Esophagus squamous epithelium (tissue), 5 donors: ENCODE results near the gene RHO. TPM values are rescaled to one million over a fixed set of nuclear protein-coding genes. Genes with fewer than 3 reads are reported as not detected.

Experiments used
- DNase-seq: peaks from one replicate; lab custom pipeline; 2025; lab: John Stamatoyannopoulos, UW
- H3K27ac ChIP-seq, 4 donors: fragments of 200-600 bp; sonication (generic); one replicate each; pipeline ENCODE4 v1.5.1; 2016 to 2019; ENCODE audit warnings: mild to moderate bottlenecking in 1 of 4
- H3K27me3 ChIP-seq, 4 donors: fragments of 200-600 bp; sonication (generic); 1 replicate in 3 of 4; 2 replicates in 1 of 4; pipeline versions ENCODE4 v1.5.1 to v1.6.0; 2017 to 2021; ENCODE audit warnings: antibody characterized with exemption in 1 of 4
- H3K36me3 ChIP-seq, 3 donors: fragments of 200-600 bp; sonication (generic); one replicate each; pipeline ENCODE4 v1.5.1; 2016 to 2019
- H3K4me1 ChIP-seq, 3 donors: fragments of 200-600 bp; sonication (generic); one replicate each; pipeline ENCODE4 v1.5.1; 2017 to 2019
- H3K4me3 ChIP-seq, 4 donors: fragments of 200-600 bp; sonication (generic); 1 replicate in 3 of 4; 2 replicates in 1 of 4; pipeline ENCODE4 v1.5.1; 2016 to 2019; ENCODE audit warnings: mild to moderate bottlenecking in 2 of 4, moderate library complexity in 1 of 4
- H3K9me3 ChIP-seq, 3 donors: fragments of 200-600 bp; sonication (generic); one replicate each; pipeline ENCODE4 v1.5.1; 2016 to 2019
- POLR2A ChIP-seq, 4 donors: fragments of 450-650 bp; IDR thresholded peaks; one replicate each; pipeline ENCODE4 v1.6.1; 2017; ENCODE audit warnings: antibody characterized with exemption in 4 of 4, mild to moderate bottlenecking in 4 of 4, moderate library complexity in 3 of 4
- WGBS, 2 donors: methylation state at CpG; one replicate each; pipeline ENCODE4 v1.1.5; 2018; 5-methylcytosine and 5-hydroxymethylcytosine counted together
- intact Hi-C: fragments of 100-400 bp; cut with DNase I; formaldehyde crosslinking; loops from one replicate; pipeline ENCODE4 v1.15.0; 2022
- total RNA-seq, 4 donors: library from RNA; depleted of rRNA; stranded (reverse); fragments of >200 nt; gene quantifications; one replicate each; pipeline ENCODE4 v1.1.0, GENCODE V29; 2016
- TF ChIP-seq, protein P1 (sequence below), 6 experiments: fragments of 450-650 bp in 4 of 6; fragments of 200-600 bp in 2 of 6; sonication (generic) in 2 of 6; IDR thresholded peaks; one replicate each; pipeline ENCODE4 v1.5.1; 2016 to 2019; ENCODE audit warnings: antibody characterized with exemption in 6 of 6, mild to moderate bottlenecking in 4 of 6, moderate library complexity in 4 of 6
- donor health status: DM: yes; HTN: yes; CAD: no.

The RHO gene
- total RNA-seq, 4 donors from 2014 or later: not detected

DNA sequence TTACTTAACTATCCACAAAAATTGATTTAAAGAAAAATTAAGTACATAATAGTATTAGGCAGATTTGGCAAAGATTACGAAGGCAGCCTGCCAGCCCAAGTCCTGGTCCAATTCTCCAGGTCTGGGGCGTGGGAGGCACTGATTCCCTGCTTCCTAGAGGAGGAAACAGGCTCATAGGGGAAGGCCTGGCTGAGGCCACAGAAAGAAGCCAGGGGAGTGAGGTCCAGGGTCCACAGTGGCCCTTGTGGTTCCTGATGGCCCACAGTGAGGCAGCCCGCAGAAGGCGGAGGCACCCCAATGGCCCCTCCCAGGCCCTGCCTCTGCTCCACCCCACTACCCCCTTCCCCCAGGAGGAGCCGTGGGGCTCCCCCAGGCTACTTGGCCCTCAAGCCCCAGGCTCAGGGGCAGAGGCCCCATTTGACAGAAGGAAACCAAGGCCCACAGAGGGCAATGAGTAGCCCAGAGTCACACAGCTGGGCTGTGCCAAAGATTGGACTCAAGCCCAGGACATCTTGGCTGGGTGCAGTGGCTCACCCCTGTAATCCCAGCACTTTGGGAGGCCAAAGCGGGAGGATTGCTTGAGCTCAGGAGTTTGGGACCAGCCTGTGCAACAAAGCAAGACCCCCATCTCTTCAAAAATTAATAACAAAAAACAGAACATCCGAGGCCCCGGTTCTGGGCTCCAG, 35.6 kb downstream of the RHO start:
- WGBS, 2 donors: 76 to 82% methylated on average over 5 to 6 of the region's 8 CpGs
- H3K36me3 ChIP-seq: peaks cover 0 to 77% (median 0%) of the 10 kb centered on the region in 3 donors
- DNase-seq: no peak
- H3K4me1 ChIP-seq: peaks cover 13 to 73% (median 33%) of the 10 kb centered on the region in 3 donors
- H3K27me3 ChIP-seq: no peaks in the 10 kb centered on the region
- TF ChIP-seq, protein P1, sequence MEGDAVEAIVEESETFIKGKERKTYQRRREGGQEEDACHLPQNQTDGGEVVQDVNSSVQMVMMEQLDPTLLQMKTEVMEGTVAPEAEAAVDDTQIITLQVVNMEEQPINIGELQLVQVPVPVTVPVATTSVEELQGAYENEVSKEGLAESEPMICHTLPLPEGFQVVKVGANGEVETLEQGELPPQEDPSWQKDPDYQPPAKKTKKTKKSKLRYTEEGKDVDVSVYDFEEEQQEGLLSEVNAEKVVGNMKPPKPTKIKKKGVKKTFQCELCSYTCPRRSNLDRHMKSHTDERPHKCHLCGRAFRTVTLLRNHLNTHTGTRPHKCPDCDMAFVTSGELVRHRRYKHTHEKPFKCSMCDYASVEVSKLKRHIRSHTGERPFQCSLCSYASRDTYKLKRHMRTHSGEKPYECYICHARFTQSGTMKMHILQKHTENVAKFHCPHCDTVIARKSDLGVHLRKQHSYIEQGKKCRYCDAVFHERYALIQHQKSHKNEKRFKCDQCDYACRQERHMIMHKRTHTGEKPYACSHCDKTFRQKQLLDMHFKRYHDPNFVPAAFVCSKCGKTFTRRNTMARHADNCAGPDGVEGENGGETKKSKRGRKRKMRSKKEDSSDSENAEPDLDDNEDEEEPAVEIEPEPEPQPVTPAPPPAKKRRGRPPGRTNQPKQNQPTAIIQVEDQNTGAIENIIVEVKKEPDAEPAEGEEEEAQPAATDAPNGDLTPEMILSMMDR (IDR thresholded peaks at IDR 0.05): no peak
- TF ChIP-seq POLR2A (IDR thresholded peaks at IDR 0.05): no peak
- peak overlapping the region; percentile 11 to 54 (median 37) for H3K27ac ChIP-seq
- H3K9me3 ChIP-seq: no peaks in the 10 kb centered on the region
- intact Hi-C loops: no loop called here
- H3K4me3 ChIP-seq: no peak overlapping the region

DNA sequence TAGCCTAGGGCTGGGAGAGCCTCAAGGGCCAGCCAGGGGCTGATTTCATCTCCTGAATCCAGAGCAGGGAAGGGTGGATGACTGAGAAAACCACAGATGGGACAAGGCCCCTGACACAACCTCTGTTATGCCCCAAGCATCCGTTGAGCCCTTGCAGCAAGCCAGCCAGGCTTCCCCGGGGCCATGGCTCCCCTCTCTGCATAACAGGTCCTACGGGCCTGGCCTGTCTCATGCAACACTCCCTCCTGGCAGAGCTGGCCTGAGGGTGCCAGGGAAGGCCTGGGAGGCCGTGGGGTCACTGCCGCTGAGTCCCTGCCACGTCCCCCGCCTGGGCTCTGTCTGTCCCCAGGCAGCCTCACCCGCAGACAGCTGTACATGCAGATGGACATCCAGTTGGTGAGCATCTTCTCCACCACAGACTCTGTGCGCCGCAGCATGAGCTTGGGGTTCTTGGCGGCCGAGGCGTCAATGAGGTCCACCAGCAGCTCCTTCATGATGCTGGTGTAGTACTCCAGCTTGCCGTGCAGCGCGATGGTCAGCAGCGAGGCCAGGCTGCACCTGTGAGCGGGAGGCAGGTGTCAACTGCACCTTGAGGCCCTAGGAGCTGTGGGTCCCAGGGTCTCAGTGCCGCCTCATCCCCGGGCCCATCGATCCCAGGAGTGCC, 36.7 kb downstream of the RHO start:
- peak overlapping the region in 2 of 4 donors; percentile 47 to 54 for H3K27ac ChIP-seq
- TF ChIP-seq, protein P1 (IDR thresholded peaks at IDR 0.05): no peak
- no peak for TF ChIP-seq POLR2A (IDR thresholded peaks at IDR 0.05)
- H3K4me1 ChIP-seq: peaks cover 13 to 62% (median 28%) of the 10 kb centered on the region in 3 donors
- intact Hi-C loops: no loop called here
- H3K36me3 ChIP-seq: peaks cover 0 to 77% (median 6%) of the 10 kb centered on the region in 3 donors
- no peaks in the 10 kb centered on the region for H3K9me3 ChIP-seq
- 100% methylated on average over 2 to 4 of the region's 21 CpGs for WGBS, 2 donors
- H3K4me3 ChIP-seq: no peak overlapping the region
- no peaks in the 10 kb centered on the region for H3K27me3 ChIP-seq
- DNase-seq: no peak

DNA sequence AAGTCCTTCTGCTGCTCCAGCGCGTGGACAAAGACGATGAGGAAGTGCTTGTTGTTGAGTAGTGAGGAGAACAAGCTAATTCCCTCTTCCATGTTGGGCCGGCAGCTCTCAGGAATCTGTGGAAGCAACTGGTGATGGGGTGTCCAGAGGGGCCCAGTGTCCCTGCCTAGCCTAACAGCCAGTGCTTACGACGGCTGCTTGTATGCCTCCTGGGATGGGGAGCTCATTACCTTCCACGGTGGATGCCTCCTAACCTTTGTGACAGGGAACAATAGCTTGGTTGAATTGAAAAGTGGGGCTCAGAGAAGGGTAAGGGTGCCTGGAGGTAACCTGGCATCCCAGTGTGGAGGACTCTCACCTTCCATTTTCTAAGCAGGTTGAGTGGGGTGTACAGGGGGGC, 37.5 kb downstream of the RHO start:
- intact Hi-C loops: no loop called here
- TF ChIP-seq, protein P1 (IDR thresholded peaks at IDR 0.05): no peak
- no peak for TF ChIP-seq POLR2A (IDR thresholded peaks at IDR 0.05)
- Histone ChIP-seq H3K4me3 (no peak overlapping the region), H3K9me3 (no peaks in the 10 kb centered on the region), H3K27ac (no peak overlapping the region), H3K36me3 (peaks cover 0 to 81% (median 13%) of the 10 kb centered on the region in 3 donors), H3K4me1 (peaks cover 13 to 54% (median 25%) of the 10 kb centered on the region in 3 donors), H3K27me3 (no peaks in the 10 kb centered on the region)
- 87 to 100% methylated on average over 3 to 6 of the region's 7 CpGs for whole genome bisulfite sequencing, 2 donors
- no peak for DNase-seq

DNA sequence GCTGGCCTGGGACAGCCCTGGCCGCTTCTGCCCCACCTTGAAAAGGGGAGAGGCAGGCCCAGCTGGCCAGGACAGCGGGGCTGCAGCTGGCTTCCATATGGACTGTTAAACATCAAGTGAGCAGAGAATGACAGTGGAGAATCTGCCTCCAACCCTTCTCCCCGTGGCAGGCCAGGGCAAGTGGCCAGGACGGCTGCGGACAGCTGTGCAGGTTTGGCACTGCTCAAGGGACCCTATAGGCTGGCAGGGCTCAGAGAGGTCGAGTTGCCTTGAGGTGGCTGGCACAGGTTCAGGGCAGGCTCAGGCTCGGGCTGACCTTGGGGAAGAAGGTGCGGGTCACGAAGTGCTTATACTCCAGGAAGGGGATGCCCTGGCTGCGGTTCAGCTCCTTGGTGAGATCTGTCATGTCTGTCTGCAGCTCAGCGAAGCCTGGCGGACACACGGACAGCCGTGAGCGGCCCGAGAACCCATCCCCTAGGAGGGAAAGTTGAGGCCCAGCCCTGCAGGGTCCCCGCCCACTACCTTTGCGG, 38.8 kb downstream of the RHO start:
- Histone ChIP-seq H3K27ac (peak overlapping the region in 1 of 4 donors; percentile 13), H3K27me3 (no peaks in the 10 kb centered on the region), H3K4me1 (peaks cover 4 to 40% (median 15%) of the 10 kb centered on the region in 3 donors), H3K9me3 (no peaks in the 10 kb centered on the region), H3K36me3 (peaks cover 0 to 91% (median 13%) of the 10 kb centered on the region in 3 donors), H3K4me3 (no peak overlapping the region)
- DNase-seq: no peak
- 74 to 76% methylated on average over 9 to 12 of the region's 18 CpGs for WGBS, 2 donors
- no peak for TF ChIP-seq POLR2A (IDR thresholded peaks at IDR 0.05)
- TF ChIP-seq, protein P1 (IDR thresholded peaks at IDR 0.05): no peak
- intact Hi-C loops: no loop called here

DNA sequence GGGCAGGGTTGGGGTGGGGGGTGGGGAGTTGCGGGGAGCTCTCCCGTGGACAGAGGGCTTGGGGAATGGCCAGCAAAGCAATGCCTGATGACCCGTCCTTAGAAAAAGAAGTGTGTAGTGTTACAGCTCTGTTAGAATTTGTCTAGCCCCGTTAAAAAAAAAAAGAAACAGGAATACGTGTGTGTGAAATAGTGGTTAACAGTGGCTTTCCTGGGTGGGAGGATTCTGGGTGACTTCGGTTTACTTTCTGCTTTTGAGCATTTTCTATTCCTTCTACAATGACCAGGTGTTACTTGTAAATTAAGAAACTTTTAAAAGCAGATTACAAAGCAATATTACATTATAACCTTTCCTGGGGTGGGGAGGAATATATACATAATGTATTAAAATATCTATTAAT, 39.5 kb downstream of the RHO start:
- no peak overlapping the region for H3K4me3 ChIP-seq
- H3K4me1 ChIP-seq: peaks cover 4 to 37% (median 15%) of the 10 kb centered on the region in 3 donors
- H3K9me3 ChIP-seq: no peaks in the 10 kb centered on the region
- H3K27ac ChIP-seq: peak overlapping the region in 1 of 4 donors; percentile 13
- no peaks in the 10 kb centered on the region for H3K27me3 ChIP-seq
- intact Hi-C loops: no loop called here
- H3K36me3 ChIP-seq: peaks cover 0 to 91% (median 13%) of the 10 kb centered on the region in 3 donors
- 51 to 56% methylated on average over 5 to 6 of the region's 6 CpGs for WGBS, 2 donors
- TF ChIP-seq, protein P1 (IDR thresholded peaks at IDR 0.05): no peak
- no peak for TF ChIP-seq POLR2A (IDR thresholded peaks at IDR 0.05)
- no peak for DNase-seq
